HG03280 (cell line): ENCODE results near the gene CKAP5.

Experiments
- ATAC-seq: cut with Tn5 transposase; IDR thresholded peaks from one replicate; pipeline ENCODE4 v1.9.1; 2021; ENCODE audit warnings: mild to moderate bottlenecking, moderate library complexity; ENCODE audit not compliant: unreplicated experiment

Gene CKAP5

GRCh38 chr11:46776878-46777277, 69.2 kb downstream of the CKAP5 start:
- no peak for ATAC-seq

GRCh38 chr11:46769636-46770221, 76.4 kb downstream of the CKAP5 start:
- ATAC-seq: no peak

- ATAC-seq: no peak
Measured at GRCh38 chr11:46766656-46767055, 79.4 kb downstream of the CKAP5 start.

- ATAC-seq: no peak
Measured at GRCh38 chr11:46762248-46762647, 83.8 kb downstream of the CKAP5 start.

GRCh38 chr11:46761807-46762206, 84.3 kb downstream of the CKAP5 start:
- ATAC-seq: no peak

- no peak for ATAC-seq
Measured at GRCh38 chr11:46760429-46761128, 85.5 kb downstream of the CKAP5 start.

GRCh38 chr11:46759196-46759595, 86.9 kb downstream of the CKAP5 start:
- ATAC-seq: no peak

GRCh38 chr11:46755962-46756361, 90.1 kb downstream of the CKAP5 start:
- no peak for ATAC-seq

- ATAC-seq: no peak
Measured at GRCh38 chr11:46747150-46747549, 98.9 kb downstream of the CKAP5 start.

- no peak for ATAC-seq
Measured at GRCh38 chr11:46745995-46746394, 100.1 kb downstream of the CKAP5 start.

- ATAC-seq: no peak
Measured at GRCh38 chr11:46745328-46745727, 100.8 kb downstream of the CKAP5 start.

- ATAC-seq: no peak
Measured at GRCh38 chr11:46743693-46744339, 102.3 kb downstream of the CKAP5 start.

GRCh38 chr11:46743043-46743442, 103.0 kb downstream of the CKAP5 start:
- ATAC-seq: no peak

- no peak for ATAC-seq
Measured at GRCh38 chr11:46741600-46742484, 104.2 kb downstream of the CKAP5 start.

GRCh38 chr11:46738887-46739286, 107.2 kb downstream of the CKAP5 start:
- ATAC-seq: no peak

GRCh38 chr11:46737699-46738098, 108.4 kb downstream of the CKAP5 start:
- ATAC-seq: no peak

GRCh38 chr11:46736615-46737014, 109.5 kb downstream of the CKAP5 start:
- no peak for ATAC-seq

GRCh38 chr11:46736146-46736545, 109.9 kb downstream of the CKAP5 start:
- no peak for ATAC-seq

GRCh38 chr11:46733234-46733633, 112.8 kb downstream of the CKAP5 start:
- ATAC-seq: no peak

GRCh38 chr11:46731545-46731944, 114.5 kb downstream of the CKAP5 start:
- no peak for ATAC-seq
